PC-9 (cell line): ENCODE results near the gene SRRT. TPM values are rescaled to one million over a fixed set of nuclear protein-coding genes. Genes with fewer than 3 reads are reported as not detected.
"Not testable (repeated sequence)": the region's sequence is repeated elsewhere in the genome, so short reads cannot be mapped to it uniquely, and the experiment has no call there.

Experiments
- BruUV-seq: library from RNA; stranded (reverse); fragments of 400-500 nt; replicated peaks from 2 replicates; lab custom pipeline; 2021; lab: Mats Ljungman, UMichigan
- CTCF ChIA-PET: fragments of 300-600 bp; sonication (Branson Sonifier 250); formaldehyde crosslinking; loops from one replicate; lab custom pipeline; 2022; ENCODE audit warnings: antibody characterized with exemption; lab: Charles Lee
- POLR2A ChIA-PET: fragments of 300-600 bp; sonication (Branson Sonifier 250); formaldehyde crosslinking; loops from one replicate; lab custom pipeline; 2022; ENCODE audit warnings: antibody characterized with exemption; ENCODE audit not compliant: unreplicated experiment; lab: Charles Lee
- DNase-seq, 2 experiments: peaks; one replicate each; pipeline versions ENCODE4 v3.0.0 to v3.0.0-alpha.2; 2015 to 2022; ENCODE audit warnings: mixed read lengths in 1 of 2
- H2AFZ ChIP-seq: fragments of 200-600 bp; sonication (generic); 2 replicates; pipeline ENCODE4 v1.8.1; 2017; ENCODE audit warnings: antibody characterized with exemption
- H3F3A ChIP-seq: fragments of 200-600 bp; sonication (generic); 2 replicates; pipeline ENCODE4 v1.8.1; 2017; ENCODE audit warnings: antibody characterized with exemption, mild to moderate bottlenecking, low read depth; ENCODE audit not compliant: insufficient read depth
- H3K27ac ChIP-seq: fragments of 200-600 bp; sonication (generic); 2 replicates; pipeline ENCODE4 v1.6.1; 2016; ENCODE audit warnings: mixed run types
- H3K27me3 ChIP-seq: fragments of 200-600 bp; sonication (generic); 2 replicates; pipeline ENCODE4 v1.6.1; 2016; ENCODE audit warnings: low read depth, mixed run types; ENCODE audit not compliant: insufficient read depth
- H3K36me3 ChIP-seq: fragments of 200-600 bp; sonication (generic); 2 replicates; pipeline ENCODE4 v1.6.1; 2016; ENCODE audit warnings: low read depth, mixed run types
- H3K4me1 ChIP-seq: fragments of 200-600 bp; sonication (generic); replicated peaks from 2 replicates; pipeline ENCODE4 v1.6.1; 2016; ENCODE audit warnings: mixed run types; ENCODE audit not compliant: insufficient read depth
- H3K4me2 ChIP-seq: fragments of 200-600 bp; sonication (generic); 2 replicates; pipeline ENCODE4 v1.6.1; 2017; ENCODE audit warnings: mixed run types
- H3K4me3 ChIP-seq: fragments of 200-600 bp; sonication (generic); 2 replicates; pipeline ENCODE4 v1.6.1; 2016; ENCODE audit warnings: mixed run types
- H3K79me2 ChIP-seq: fragments of 200-600 bp; sonication (generic); 2 replicates; pipeline ENCODE4 v1.6.1; 2017; ENCODE audit warnings: low read depth, mixed run types
- H3K9me2 ChIP-seq: fragments of 200-600 bp; sonication (generic); 2 replicates; pipeline ENCODE4 v1.8.1; 2017; ENCODE audit warnings: mild to moderate bottlenecking; ENCODE audit not compliant: insufficient read depth
- H3K9me3 ChIP-seq: fragments of 200-600 bp; sonication (generic); 2 replicates; pipeline ENCODE4 v1.8.1; 2016; ENCODE audit warnings: low read depth; ENCODE audit not compliant: insufficient read depth
- H4K20me1 ChIP-seq: fragments of 200-600 bp; sonication (generic); 2 replicates; pipeline ENCODE4 v1.8.1; 2017; ENCODE audit not compliant: insufficient read depth
- EZH2 ChIP-seq: fragments of 200-600 bp; sonication (generic); IDR thresholded peaks from 2 replicates; pipeline ENCODE4 v1.8.0; 2017; ENCODE audit warnings: antibody characterized with exemption, low read depth
- intact Hi-C: fragments of 100-400 bp; cut with micrococcal nuclease; formaldehyde crosslinking; loops from one replicate; pipeline ENCODE4 v1.10.0; 2022; ENCODE audit not compliant: unreplicated experiment
- microRNA-seq: library from miRNA; unstranded; fragments of <30 nt; microRNA quantifications from one replicate; pipeline ENCODE4 v1.2.0, GENCODE V29; 2021; ENCODE audit warnings: borderline number of aligned reads, borderline replicate concordance
- total RNA-seq: library from RNA; stranded (reverse); gene quantifications from 2 replicates; pipeline ENCODE4 v1.2.3, GENCODE V29; 2021
- TF ChIP-seq, protein P1 (sequence below): fragments of 200-600 bp; sonication (generic); conservative IDR thresholded peaks from 2 replicates; pipeline ENCODE4 v1.6.1; 2017; ENCODE audit warnings: mixed run types, antibody characterized with exemption, mild to moderate bottlenecking, moderate library complexity

The SRRT gene
- total RNA-seq, 1 experiment from 2014 or later: 144 TPM

DNA sequence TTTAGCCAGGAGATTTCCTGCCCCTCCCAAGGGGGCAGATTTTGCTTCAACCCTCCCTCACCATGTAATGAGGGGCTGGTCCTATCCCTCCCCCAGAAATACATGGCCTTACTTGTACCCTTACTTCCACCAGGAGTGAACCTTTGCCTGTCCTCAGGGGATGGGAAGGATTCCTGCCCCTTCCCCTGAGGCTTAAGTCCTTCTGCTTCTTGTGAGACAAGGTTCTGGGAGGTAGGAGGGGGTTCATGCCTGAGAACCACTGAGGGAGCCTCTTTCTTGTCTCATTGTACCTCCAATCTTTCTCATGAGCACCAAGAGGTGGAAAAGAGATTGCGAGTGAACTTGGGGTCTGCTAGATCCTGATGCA lies 54.9 kb downstream of the SRRT start:
- ChIA-PET CTCF (no interaction called here), POLR2A (no interaction called here)
- Histone ChIP-seq H3K27ac (peak overlapping the region; percentile 52), H3K4me1 (peaks cover 24% of the 10 kb centered on the region), H3K36me3 (no peaks in the 10 kb centered on the region), H3K27me3 (no peaks in the 10 kb centered on the region), H3F3A (peaks cover 6% of the 10 kb centered on the region), H3K4me2 (peak overlapping the region; percentile 60), H2AFZ (no peak overlapping the region), H3K9me2 (no peaks in the 10 kb centered on the region), H3K9me3 (no peaks in the 10 kb centered on the region), H4K20me1 (no peaks in the 10 kb centered on the region), H3K79me2 (no peaks in the 10 kb centered on the region), H3K4me3 (no peak overlapping the region)
- intact Hi-C loops: no loop called here
- TF ChIP-seq EZH2: no peak
- TF ChIP-seq, protein P1, sequence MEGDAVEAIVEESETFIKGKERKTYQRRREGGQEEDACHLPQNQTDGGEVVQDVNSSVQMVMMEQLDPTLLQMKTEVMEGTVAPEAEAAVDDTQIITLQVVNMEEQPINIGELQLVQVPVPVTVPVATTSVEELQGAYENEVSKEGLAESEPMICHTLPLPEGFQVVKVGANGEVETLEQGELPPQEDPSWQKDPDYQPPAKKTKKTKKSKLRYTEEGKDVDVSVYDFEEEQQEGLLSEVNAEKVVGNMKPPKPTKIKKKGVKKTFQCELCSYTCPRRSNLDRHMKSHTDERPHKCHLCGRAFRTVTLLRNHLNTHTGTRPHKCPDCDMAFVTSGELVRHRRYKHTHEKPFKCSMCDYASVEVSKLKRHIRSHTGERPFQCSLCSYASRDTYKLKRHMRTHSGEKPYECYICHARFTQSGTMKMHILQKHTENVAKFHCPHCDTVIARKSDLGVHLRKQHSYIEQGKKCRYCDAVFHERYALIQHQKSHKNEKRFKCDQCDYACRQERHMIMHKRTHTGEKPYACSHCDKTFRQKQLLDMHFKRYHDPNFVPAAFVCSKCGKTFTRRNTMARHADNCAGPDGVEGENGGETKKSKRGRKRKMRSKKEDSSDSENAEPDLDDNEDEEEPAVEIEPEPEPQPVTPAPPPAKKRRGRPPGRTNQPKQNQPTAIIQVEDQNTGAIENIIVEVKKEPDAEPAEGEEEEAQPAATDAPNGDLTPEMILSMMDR: no peak
- BruUV-seq: TSS peak; percentile 68
- DNase-seq: peak in 1 of 2 experiments; percentile 54

DNA sequence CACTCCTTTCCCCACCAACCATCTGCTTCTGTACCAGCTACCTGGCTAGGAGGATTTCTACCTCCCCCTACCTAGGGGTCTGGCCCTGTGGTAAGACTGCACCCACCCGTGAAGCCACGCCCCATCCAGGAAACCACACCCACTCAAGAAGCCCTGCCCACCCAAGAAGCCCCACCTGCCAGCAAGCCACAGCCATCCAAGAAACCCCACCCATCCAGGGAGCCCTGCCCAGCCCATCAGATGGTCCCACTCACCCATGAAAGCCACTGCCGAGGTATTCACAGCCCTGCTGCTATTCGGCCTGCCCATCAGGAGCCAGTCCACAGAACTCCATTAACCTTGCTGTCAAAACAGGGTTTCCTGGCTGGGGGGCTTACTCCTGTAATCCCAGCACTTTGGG lies 58.8 kb downstream of the SRRT start:
- intact Hi-C loops: no loop called here
- H2AFZ ChIP-seq: no peak overlapping the region
- no peak for DNase-seq
- no peaks in the 10 kb centered on the region for H3K9me2 ChIP-seq
- H3K27me3 ChIP-seq: 0 out of 2 replicates have a peak, but pooled peaks cover 6% of the 10 kb centered on the region
- H3F3A ChIP-seq: peaks cover 6% of the 10 kb centered on the region
- H3K79me2 ChIP-seq: no peaks in the 10 kb centered on the region
- H3K4me3 ChIP-seq: no peak overlapping the region
- BruUV-seq: no TSS peak
- peaks cover 24% of the 10 kb centered on the region for H3K4me1 ChIP-seq
- no peaks in the 10 kb centered on the region for H4K20me1 ChIP-seq
- no peak overlapping the region for H3K27ac ChIP-seq
- no peak for TF ChIP-seq EZH2
- TF ChIP-seq, protein P1: no peak
- ChIA-PET POLR2A (no interaction called here), CTCF (no interaction called here)
- H3K9me3 ChIP-seq: no peaks in the 10 kb centered on the region
- no peak overlapping the region for H3K4me2 ChIP-seq
- no peaks in the 10 kb centered on the region for H3K36me3 ChIP-seq

DNA sequence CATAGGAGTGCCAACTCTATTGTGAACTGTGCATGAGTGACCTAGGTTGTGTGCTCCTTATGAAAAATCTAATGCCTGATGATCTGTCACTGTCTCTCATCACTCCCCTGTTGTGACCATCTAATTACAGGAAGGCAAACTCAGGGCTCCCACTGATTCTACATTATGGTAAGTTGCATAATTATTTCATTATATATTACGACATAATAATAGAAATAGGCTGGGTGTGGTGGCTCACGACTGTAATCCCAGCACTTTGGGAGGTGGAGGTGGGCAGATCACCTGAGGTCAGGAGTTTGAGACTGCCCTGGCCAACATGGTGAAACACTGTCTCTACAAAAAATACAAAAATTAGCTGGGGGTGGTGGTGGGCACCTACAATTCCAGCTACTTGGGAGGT lies 60.5 kb downstream of the SRRT start:
- H3K4me2 ChIP-seq, CTCF ChIA-PET, DNase-seq, H3K4me3 ChIP-seq, H3K4me1 ChIP-seq, intact Hi-C loops, H3K27ac ChIP-seq, H3F3A ChIP-seq, H3K36me3 ChIP-seq, H3K79me2 ChIP-seq, BruUV-seq, H3K27me3 ChIP-seq, H2AFZ ChIP-seq, POLR2A ChIA-PET, H3K9me3 ChIP-seq, H4K20me1 ChIP-seq, H3K9me2 ChIP-seq: not testable (repeated sequence)

DNA sequence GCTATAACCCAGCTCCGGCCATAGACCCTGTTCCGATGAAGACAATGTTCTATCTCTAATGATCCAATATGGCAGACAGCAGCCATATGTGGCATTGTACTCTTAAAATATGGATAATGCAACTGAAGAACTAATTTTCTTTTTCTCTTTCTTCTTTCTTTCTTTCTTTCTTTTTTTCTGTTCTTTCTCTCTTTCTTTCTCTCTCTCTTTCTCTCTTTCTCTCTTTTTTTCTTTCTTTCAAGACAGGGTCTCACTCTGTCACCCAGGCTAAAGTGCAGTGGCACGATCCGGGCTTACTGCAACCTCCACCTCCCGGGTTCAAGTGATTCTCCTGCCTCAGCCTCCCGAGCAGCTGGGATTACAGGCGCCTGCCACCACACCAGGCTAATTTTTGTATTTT lies 61.3 kb downstream of the SRRT start:
- H3K9me2 ChIP-seq, H3K27ac ChIP-seq, H3K36me3 ChIP-seq, POLR2A ChIA-PET, CTCF ChIA-PET, H3K9me3 ChIP-seq, H4K20me1 ChIP-seq, BruUV-seq, H2AFZ ChIP-seq, DNase-seq, H3K79me2 ChIP-seq, H3K4me2 ChIP-seq, H3F3A ChIP-seq, intact Hi-C loops, H3K27me3 ChIP-seq, H3K4me1 ChIP-seq, H3K4me3 ChIP-seq: not testable (repeated sequence)

Small RNA genes lying within 50 kb of the gene (microRNA-seq; reads per million reads assigned to microRNA genes)
- gene MIR6875: not detected

Other genes starting within 250 kb of the SRRT start
- 4.8 and 6.2 TPM in 2 replicates for gene TFR2, start 233.6 kb upstream of the SRRT start, total RNA-seq
- gene ACTL6B, start 218.7 kb upstream of the SRRT start, total RNA-seq: not detected in 2 replicates
- gene GNB2, start 201.4 kb upstream of the SRRT start, total RNA-seq: 299 and 326 TPM in 2 replicates
- 55.1 and 64.2 TPM in 2 replicates for gene GIGYF1, start 180.9 kb upstream of the SRRT start, total RNA-seq
- gene POP7, start 169.0 kb upstream of the SRRT start, total RNA-seq: 59.4 and 62.7 TPM in 2 replicates
- 0.30 and 0.44 TPM in 2 replicates for gene EPO, start 154.6 kb upstream of the SRRT start, total RNA-seq
- not detected in 2 replicates for gene ZAN, start 141.5 kb upstream of the SRRT start, total RNA-seq
- gene EPHB4, start 47.6 kb upstream of the SRRT start, total RNA-seq: 79.4 and 94.6 TPM in 2 replicates
- 34.7 and 36.7 TPM in 2 replicates for gene SLC12A9, start 22.4 kb upstream of the SRRT start, total RNA-seq
- 89.3 and 91.4 TPM in 2 replicates for gene TRIP6, start 7.7 kb upstream of the SRRT start, total RNA-seq
- gene UFSP1, start 14.6 kb downstream of the SRRT start, total RNA-seq: 2.7 and 2.8 TPM in 2 replicates
- gene ACHE, start 20.8 kb downstream of the SRRT start, total RNA-seq: 0.28 and 0.35 TPM in 2 replicates
- 0.90 and 1.1 TPM in 2 replicates for gene MUC3A, start 74.4 kb downstream of the SRRT start, total RNA-seq
- gene MUC12, start 94.5 kb downstream of the SRRT start, total RNA-seq: 1.4 and 3.8 TPM in 2 replicates
- not detected in 2 replicates for gene MUC17, start 145.0 kb downstream of the SRRT start, total RNA-seq
- gene TRIM56, start 210.4 kb downstream of the SRRT start, total RNA-seq: 72.3 and 81.6 TPM in 2 replicates